Activated CD8-positive, alpha-beta memory T cell treated with anti-CD3 and anti-CD28 coated beads, Interleukin-2, amount 50 U/mL, for 24 hours (primary cell): ENCODE data around the gene INSL3.

Experiments
- DNase-seq: peaks from one replicate; pipeline ENCODE4 v3.0.0-alpha.2; 2020; ENCODE audit errors: extremely low read depth

Gene INSL3, protein sequence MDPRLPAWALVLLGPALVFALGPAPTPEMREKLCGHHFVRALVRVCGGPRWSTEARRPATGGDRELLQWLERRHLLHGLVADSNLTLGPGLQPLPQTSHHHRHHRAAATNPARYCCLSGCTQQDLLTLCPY

DNA sequence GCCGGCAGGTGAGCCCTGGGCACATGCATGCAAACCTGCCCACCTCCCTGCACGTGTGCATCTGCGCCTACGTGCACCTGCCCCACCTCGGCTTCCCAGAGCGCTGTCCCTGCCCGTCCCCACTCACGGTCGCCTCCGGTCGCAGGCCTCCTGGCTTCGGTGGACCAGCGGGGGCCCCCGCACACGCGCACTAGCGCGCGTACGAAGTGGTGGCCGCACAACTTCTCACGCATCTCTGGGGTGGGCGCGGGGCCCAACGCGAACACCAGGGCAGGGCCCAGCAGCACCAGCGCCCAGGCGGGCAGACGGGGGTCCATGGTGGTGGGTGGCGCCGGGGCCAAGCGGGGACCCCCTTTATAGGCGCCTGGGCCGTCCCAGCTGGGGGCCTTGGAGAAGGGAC is at the start of gene INSL3:
INSL3 (minus strand) TSS at position 330 of the 400 bp plus-strand sequence; CDS start at position 317, 13 bp downstream.
- DNase-seq, result no peak

GRCh38 chr19:17869114-17869608 is 47.8 kb upstream of the INSL3 start:
- no peak for DNase-seq

GRCh38 chr19:17868669-17869068 is 47.4 kb upstream of the INSL3 start:
- DNase-seq, result no peak

DNA sequence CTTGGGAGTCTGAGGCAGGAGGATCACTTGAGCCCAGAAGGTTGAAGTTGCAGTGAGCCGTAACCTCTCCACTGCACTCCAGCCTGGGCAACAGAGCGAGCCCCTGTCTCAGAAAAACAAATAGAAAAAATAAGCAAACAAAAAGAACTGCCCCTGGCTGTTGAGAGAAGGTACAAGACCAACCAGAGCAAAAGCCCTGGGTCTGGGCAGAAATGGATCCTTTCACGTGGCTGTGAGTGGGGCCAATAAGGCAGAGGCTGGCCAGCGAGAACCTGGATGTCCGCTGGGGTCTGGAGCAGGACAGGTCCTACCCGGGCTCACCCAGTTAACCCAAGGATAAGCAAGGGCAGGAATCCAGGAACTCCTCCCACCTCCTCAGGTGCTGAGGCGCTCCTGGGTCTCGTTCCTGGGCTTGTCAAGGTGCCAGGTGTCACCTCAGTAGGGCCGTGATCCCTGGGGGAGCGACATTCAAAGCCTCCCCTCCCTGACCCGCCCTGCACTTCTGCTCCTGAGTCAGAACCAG is 45.7 kb upstream of the INSL3 start:
- DNase-seq, result no peak

DNA sequence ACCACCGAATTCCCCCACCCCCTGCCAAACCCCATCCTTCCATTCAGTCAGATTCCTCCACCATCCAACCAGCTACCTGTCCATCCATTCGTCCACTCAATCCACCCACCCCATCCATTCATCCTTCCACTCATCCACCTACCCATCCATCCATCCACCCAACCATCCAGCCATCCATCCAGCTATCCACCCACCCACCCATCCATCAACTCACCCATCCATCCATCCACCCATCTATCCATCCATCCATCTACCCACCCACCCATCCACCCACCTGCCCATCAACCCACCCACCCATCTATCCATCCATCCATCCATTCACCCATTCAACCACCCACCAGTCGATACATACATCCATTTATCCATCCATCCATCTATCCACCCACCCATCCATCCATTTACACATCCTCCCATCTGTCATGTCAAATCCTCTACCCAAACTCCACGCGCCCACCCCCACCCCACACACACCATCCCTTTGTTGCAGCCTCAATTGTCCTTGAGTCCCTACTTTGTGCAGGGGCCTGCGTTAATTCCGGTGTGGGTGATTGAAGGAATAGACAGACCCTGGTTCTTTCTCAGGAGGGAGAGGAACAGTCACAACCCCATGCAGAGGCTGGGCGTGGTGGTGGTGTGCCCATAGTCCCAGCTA is 45.1 kb upstream of the INSL3 start:
- no peak for DNase-seq

DNA sequence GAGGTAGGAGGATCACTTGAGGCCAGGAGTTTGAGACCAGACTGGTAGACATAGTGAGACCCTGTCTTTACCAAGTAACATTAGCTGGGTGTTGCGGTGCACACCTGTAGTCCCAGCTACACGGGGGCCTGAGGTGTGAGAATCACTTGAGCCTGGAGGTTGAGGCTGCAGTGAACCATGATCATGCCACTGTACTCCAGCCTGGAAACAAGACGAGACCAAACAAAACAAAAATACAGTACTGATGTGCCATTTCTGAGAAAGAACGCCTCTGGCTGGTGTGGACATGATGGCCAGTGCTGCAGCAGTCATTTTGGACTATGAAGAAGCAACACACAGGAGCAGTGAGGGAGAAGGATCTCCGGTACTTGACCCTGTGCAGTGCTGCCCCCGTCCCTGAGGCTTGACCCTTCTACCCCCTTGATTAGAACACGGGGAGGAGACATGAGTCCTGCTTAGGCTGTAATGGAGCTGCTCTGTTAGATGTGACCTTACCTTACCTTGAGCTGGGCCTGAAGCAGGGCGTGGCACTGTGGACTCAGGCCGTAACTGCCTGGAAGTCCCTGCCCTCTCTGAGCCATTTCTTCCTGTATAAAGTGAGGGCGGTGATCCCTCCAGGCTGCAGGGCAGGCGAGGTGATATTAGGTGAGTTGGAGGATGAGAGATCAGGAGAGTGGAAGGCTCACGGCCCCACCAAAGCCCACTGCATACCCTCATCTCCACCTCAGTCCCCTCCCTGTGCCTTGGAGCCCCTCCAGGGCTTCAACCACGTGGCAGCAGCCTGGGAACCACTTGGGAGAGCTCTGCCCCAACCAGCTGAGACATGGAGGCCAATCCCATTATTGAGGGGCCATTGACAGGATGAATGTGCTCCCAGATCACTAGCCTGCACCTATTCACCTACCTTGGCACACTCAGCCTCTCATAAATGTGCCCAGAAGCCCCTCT is 44.3 kb upstream of the INSL3 start:
- no peak for DNase-seq

DNA sequence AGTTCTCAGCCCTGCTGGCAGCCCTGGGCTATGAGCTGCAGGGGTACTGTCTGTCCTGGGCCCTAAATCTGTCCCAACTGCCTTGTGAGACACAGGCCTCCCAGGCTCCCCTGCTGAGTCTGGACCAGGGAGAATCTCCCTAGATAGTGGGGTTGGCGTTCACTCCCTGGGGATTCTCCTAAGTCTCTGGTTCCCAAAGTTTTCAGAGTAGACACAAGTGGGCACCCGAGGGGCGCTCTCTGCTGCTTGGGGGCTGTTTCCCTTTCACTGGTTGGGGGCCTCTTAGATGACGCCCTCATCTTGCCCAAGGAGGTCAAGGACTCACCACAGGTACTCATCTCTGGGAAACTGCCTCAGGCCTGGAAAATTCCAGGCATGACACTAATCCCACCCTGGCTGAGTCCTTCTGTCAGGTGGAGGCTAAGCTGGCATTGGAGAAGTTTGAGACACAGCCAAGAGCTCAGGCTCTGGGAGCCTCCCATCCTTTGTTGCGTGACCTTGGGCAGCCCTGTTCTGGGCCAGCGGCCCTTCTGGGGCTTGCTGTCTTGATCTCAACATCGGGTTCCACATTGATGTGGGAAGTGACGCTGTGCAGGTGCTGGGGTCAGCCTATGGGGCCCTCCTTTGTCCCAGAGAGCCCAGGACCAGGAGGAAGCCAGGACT is 42.3 kb upstream of the INSL3 start:
- no peak for DNase-seq

DNA sequence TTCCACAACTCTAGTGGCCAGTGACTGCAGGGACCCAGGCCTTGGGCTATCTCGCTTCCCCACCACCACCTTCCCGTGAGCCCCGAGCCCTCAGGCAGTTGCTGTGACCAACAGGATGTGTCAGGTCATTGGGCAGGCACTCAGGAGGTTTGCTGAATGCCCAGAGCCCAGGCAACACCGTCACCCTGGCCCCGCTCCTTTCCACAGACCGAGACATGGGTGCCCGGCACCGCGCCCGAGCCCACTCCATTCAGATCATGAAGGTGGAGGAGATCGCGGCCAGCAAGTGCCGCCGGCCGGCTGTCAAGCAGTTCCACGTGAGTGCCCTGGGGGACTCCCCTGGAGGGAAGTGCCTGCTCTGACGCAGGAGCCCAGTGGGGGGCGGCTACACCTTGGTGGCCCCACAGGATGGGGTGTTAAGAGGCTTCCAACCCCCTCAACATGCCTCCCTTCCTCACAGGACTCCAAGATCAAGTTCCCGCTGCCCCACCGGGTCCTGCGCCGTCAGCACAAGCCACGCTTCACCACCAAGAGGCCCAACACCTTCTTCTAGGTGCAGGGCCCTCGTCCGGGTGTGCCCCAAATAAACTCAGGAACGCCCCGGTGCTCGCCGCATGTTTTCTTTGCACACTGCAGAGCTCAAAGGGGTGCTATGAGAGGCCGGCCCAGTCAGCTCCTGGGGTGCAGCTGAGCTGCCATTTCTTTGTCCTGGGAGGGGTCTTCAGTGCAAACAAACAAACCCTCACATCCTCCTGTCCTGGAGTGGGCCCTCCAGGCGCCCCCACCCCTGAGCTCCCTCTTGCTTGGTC is 41.6 kb upstream of the INSL3 start:
- no peak for DNase-seq

DNA sequence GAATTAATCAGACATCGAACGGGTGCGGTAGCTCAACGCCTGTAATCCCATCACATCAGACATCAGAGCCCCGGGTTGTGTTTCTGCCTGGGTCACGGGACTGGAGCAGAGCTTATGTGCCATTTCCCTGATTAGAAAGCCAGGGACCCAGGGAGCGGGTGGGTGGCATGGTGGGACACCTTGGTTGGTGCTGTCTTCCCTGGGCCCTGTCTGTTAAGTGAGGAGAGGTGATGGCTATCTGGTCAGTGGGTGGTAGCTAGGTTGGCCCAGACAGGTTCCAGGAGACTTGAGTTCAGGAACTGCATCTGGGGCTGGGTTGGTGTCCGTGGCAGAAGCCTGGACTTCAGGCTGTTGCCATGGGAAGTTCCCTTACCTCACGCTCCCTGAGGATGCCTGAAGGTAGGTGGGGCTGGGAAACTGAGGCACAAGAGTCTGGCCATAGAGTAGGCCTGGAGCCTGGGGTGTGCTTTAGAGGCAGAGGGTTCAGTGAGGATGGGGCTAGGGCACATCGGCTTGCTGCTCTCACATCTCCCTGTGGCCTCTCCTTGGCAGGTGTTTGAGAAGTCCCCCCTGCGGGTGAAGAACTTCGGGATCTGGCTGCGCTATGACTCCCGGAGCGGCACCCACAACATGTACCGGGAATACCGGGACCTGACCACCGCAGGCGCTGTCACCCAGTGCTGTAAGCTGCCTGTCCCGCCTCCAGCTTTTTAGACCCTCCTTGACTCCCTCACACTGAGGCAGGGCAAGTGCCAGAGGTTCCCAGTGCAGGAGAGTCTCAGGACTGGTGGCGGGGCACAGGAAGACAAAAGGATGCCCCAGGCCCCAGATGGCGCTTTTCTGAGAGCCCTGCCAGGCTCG is 40.5 kb upstream of the INSL3 start:
- no peak for DNase-seq

DNA sequence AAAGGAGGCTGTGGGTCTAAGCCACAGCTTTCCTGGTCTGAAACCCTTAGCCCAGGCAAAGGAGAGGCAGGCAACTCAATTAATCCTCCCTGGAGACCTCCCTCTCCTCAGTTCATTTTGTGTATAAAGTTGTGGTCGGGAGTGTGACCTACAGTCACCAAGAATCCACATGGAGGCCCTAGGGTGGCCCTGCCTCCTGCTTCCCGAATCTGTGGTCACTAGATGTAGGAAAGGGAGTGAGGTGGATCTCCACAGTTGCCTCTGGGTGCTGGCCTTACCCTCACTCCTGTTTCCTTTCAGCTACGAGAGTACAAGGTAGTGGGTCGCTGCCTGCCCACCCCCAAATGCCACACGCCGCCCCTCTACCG is 39.7 kb upstream of the INSL3 start:
- DNase-seq, result no peak

DNA sequence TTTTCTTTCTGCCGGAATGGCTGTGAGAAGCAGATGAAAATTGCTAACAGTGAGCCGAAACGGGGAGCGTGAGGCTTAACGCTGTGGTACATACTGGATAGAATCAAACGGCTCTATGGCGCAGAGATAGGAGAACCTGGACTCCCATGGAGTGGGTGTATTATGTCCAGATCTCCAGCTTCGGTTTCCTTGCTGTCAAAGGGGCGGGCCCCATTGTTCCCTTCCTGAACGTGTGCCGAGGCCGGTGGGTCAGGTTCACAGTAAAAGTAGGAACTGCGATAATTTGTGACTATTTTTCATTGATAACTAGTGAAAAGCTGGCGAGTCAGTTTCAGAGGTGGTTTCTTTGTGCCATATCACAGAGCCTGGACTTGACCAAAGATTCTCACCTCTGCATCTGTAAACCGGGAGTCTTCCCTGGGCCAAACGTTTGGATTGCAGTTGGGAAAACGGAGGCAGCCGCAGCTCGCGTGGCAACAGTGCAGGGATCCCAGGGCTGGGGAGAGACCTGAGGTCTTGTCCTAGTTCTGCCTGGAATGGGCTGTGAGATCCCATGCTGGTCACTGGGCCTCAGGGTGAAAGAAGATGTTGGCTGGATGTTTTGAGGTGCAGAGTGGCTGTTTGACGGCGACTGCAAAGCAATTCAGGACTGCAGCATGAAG is 39.1 kb upstream of the INSL3 start:
- no peak for DNase-seq

DNA sequence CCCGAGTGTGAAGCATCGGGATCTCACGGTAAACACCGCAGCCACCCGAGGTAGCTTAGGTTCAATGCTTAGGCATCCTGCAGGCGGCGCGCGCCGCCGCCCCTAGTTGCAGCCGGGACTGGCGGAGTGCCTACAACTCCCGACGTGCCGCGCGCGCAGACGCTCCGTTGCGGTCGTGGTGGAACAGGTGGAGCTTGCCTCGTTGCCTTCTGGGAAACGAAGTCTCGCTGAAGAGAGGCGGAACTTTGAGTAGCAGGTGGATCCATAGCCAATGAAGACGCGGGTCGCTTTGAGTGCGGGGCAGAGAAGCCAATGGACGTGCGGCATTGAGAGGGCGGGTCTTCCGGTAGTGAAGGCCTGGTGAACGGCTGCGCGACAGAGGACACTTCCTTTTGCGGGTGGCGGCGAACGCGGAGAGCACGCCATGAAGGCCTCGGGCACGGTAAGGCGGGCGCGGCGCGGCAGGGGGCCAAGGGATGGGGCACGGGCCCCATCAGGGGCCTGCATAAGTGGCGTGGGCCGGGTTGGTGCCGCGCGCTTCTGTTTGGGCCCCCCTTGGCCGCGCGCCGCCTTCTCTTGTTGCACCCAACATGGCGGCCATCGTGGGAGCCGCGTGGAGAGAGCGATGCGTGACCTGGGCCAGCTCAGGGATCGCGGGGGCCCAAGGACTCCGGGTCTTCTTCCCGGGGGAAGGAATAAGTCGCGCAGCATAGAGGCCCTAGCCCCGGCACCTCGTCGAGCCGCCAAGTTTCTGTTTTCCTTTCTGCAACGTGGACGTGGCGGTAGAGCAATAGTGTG is 38.4 kb upstream of the INSL3 start, which contains the start of gene RPL18A:
RPL18A (plus strand) TSS at position 378 of the 798 bp plus-strand sequence; CDS start at position 425, 47 bp downstream.
- DNase-seq, result peak; percentile 97

DNA sequence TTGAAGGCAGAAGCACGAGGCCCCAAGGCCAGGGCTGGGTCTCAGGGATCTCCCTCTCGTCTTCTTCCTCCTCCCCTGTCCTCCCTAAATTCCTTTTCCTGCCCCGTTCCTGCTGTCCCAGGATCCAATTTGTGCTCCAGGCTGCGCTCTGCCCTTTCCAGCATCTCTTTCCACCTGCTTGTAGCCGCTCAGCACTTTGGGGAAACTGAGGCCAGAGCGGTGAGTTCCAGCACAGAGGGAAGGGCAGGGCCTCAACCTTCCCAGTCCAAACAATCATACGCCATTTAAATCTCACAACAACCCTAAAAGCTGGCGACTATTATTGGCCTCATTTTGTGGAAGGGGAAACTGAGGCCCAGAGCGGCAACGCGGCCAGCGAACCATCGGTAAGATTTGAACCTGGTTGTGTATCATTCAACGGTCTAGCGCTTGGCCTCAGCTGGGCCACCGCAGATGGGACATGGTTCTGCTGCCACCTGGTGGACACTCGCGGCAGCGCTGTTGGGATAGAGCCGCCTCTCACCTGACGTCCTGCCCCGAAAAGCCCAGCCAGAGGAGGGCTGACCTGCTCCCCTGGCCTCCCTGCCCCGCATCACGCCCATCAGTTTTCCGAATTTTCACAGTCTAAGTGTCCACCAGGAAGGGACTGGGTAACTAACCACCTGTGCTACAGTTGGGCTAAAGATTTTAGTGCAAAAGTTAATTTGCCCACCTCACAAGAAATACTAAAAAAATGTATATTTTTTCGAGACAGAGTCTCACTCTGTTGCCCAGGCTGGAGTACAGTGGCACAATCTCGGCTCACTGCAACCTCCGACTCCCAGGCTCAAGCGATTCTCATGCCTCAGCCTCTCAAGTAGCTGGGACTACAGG is 34.2 kb upstream of the INSL3 start:
- DNase-seq, result peak; percentile 84

- DNase-seq, result no peak
Measured at GRCh38 chr19:17854061-17854460, 32.7 kb upstream of the INSL3 start.

- no peak for DNase-seq
Measured at GRCh38 chr19:17848595-17849292, 27.4 kb upstream of the INSL3 start.

DNA sequence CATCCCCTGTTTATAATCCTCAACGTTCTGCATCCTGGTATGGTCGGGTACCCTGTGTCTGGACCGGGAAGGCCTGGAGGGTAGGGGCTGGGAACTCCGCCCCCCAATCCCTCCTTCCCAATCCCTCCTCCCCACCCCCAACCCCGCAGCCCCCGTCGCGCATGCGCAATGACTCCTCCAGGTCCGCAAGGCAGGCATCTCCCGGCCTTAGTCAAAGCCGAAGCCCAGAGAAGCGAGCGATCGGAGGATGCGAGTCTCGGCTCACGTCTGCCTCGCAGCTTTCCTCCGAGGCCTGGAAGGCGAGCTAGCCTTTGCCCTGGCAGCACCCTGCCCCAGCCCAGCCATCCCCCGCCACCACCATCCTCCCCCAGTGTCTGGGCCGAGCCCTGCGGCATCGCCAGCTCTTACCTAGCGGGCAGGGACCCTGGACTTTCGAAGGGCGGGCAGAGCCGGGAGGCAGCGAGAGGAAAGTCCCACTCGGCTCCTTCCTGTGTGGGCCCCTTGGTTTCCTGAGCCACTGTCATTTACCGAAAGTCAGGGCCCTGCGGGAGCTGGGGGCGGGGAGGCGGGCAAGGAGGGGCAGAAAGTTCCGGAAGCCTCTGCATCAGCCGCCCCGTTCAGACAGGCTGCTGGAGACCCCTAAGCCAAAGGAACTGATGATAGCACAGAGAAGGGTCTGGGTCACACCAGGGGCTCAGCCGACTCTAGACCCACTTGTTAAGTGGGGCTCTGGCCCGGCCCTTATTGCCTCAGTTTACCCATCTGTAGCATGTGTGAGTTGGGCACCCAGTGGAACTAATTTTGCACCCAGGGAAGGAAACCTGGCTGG is 26.4 kb upstream of the INSL3 start, which contains the start of gene JAK3:
JAK3 (minus strand) TSS at position 445 of the 829 bp plus-strand sequence. CDS start 3,565 bp downstream, outside the sequence.
- peak; percentile 79 for DNase-seq
